H1 (cell line): ENCODE results near the gene CYP2J2. TPM values are rescaled to one million over a fixed set of nuclear protein-coding genes. Genes with fewer than 3 reads are reported as not detected.

Source experiments
- CTCF ChIA-PET: fragments of 300-600 bp; sonication (Branson Sonifier 250); formaldehyde crosslinking; loops from one replicate; lab custom pipeline; 2021; ENCODE audit not compliant: partially characterized antibody; lab: Charles Lee
- POLR2A ChIA-PET: fragments of 300-600 bp; sonication (Branson Sonifier 250); formaldehyde crosslinking; loops from one replicate; lab custom pipeline; 2021; ENCODE audit warnings: inconsistent platforms; ENCODE audit not compliant: partially characterized antibody; lab: Charles Lee
- DNase-seq, 2 experiments: peaks; one replicate each; pipeline versions ENCODE4 v3.0.0 to v3.0.0-alpha.2; 2010 to 2022; ENCODE audit warnings: low spot score in 2 of 2, low read depth in 1 of 2, mixed read lengths in 1 of 2
- FAIRE-seq: peaks from 2 replicates; lab custom pipeline; 2011; peaks lifted over from hg19 to GRCh38; lab: Jason Lieb, UNC
- H2AFZ ChIP-seq: 2 replicates; pipeline ENCODE4 v1.8.1; 2012; ENCODE audit warnings: low read length, inconsistent platforms
- H2AK5ac ChIP-seq: 2 replicates; pipeline ENCODE4 v1.6.1; 2013; ENCODE audit warnings: low read depth, low read length
- H2BK120ac ChIP-seq: replicated peaks from 2 replicates; pipeline ENCODE3; 2013; ENCODE audit warnings: low read depth, low read length, inconsistent platforms
- H2BK12ac ChIP-seq: 2 replicates; pipeline ENCODE4 v1.6.1; 2013; ENCODE audit warnings: low read depth, low read length
- H2BK15ac ChIP-seq: 2 replicates; pipeline ENCODE4 v1.6.1; 2013; ENCODE audit warnings: low read length
- H2BK20ac ChIP-seq: 2 replicates; pipeline ENCODE4 v1.6.1; 2013; ENCODE audit warnings: low read length
- H2BK5ac ChIP-seq: 2 replicates; pipeline ENCODE4 v1.6.1; 2013; ENCODE audit warnings: low read depth, low read length
- H3K14ac ChIP-seq: 2 replicates; pipeline ENCODE4 v1.6.1; 2013; ENCODE audit warnings: inconsistent platforms; ENCODE audit not compliant: insufficient read length
- H3K18ac ChIP-seq: 2 replicates; pipeline ENCODE4 v1.6.1; 2013; ENCODE audit warnings: low read length; ENCODE audit errors: extremely low read depth
- H3K23ac ChIP-seq: 2 replicates; pipeline ENCODE4 v1.6.1; 2013; ENCODE audit warnings: inconsistent platforms; ENCODE audit not compliant: insufficient read length
- H3K23me2 ChIP-seq: 2 replicates; pipeline ENCODE4 v1.6.1; 2013; ENCODE audit warnings: low read depth, low read length
- H3K27ac ChIP-seq: 2 replicates; pipeline ENCODE4 v1.6.1; 2011; ENCODE audit warnings: low read depth, low read length, inconsistent platforms
- H3K27me3 ChIP-seq, 4 experiments: replicated peaks in 1 of 4; 1 replicate in 1 of 4; 2 replicates in 3 of 4; pipeline versions ENCODE4 v1.6.1 to v1.8.1; 2011 to 2013; ENCODE audit warnings: low read length in 3 of 4, mild to moderate bottlenecking in 3 of 4, inconsistent platforms in 2 of 4, mixed read lengths in 2 of 4, moderate library complexity in 1 of 4; ENCODE audit not compliant: control insufficient read depth in 3 of 4, insufficient read depth in 3 of 4; ENCODE audit errors: extremely low read depth in 1 of 4
- H3K36me3 ChIP-seq, 4 experiments: 2 replicates each; pipeline versions ENCODE4 v1.6.1 to v1.8.1; 2011 to 2013; ENCODE audit warnings: mild to moderate bottlenecking in 4 of 4, low read length in 3 of 4, moderate library complexity in 2 of 4, control low read depth in 1 of 4, inconsistent platforms in 1 of 4; ENCODE audit not compliant: insufficient read depth in 4 of 4, control insufficient read depth in 2 of 4
- H3K4ac ChIP-seq: replicated peaks from 2 replicates; pipeline ENCODE3; 2013; ENCODE audit warnings: low read length, low read depth, mixed read lengths, inconsistent platforms; ENCODE audit not compliant: insufficient read length
- H3K4me1 ChIP-seq, 4 experiments: replicated peaks in 1 of 4; 1 replicate in 1 of 4; 2 replicates in 3 of 4; pipeline versions ENCODE4 v1.6.1 to v1.8.1; 2011 to 2013; ENCODE audit warnings: low read length in 3 of 4, inconsistent platforms in 2 of 4, mixed read lengths in 1 of 4; ENCODE audit not compliant: insufficient read depth in 4 of 4, control insufficient read depth in 3 of 4
- H3K4me2 ChIP-seq, 2 experiments: 2 replicates each; pipeline versions ENCODE4 v1.6.1 to v1.8.1; 2011 to 2013; ENCODE audit warnings: low read depth in 2 of 2, low read length in 2 of 2, control low read depth in 1 of 2, inconsistent platforms in 1 of 2, mild to moderate bottlenecking in 1 of 2; ENCODE audit not compliant: insufficient read depth in 1 of 2
- H3K4me3 ChIP-seq, 4 experiments: fragments of 200-600, 300-600 bp in 1 of 4; sonication (generic), shearing (Covaris generic), sonication (Bioruptor Twin) in 1 of 4; 2 replicates each; pipeline versions ENCODE4 v1.5.1 to v1.8.1; 2011 to 2016; ENCODE audit warnings: low read length in 4 of 4, low read depth in 3 of 4, control low read depth in 2 of 4, inconsistent platforms in 2 of 4, mild to moderate bottlenecking in 2 of 4, mixed read lengths in 1 of 4, moderate library complexity in 1 of 4; ENCODE audit not compliant: insufficient read depth in 2 of 4; ENCODE audit errors: extremely low read depth in 1 of 4
- H3K56ac ChIP-seq: replicated peaks from 2 replicates; pipeline ENCODE3; 2013; ENCODE audit warnings: low read depth, mild to moderate bottlenecking, mixed read lengths, low read length, inconsistent platforms; ENCODE audit not compliant: insufficient read length
- H3K79me1 ChIP-seq: 2 replicates; pipeline ENCODE4 v1.6.1; 2013; ENCODE audit warnings: low read depth, low read length, control low read depth
- H3K79me2 ChIP-seq, 2 experiments: 2 replicates each; pipeline versions ENCODE4 v1.6.1 to v1.8.1; 2012 to 2013; ENCODE audit warnings: low read length in 2 of 2, mild to moderate bottlenecking in 2 of 2, inconsistent platforms in 1 of 2; ENCODE audit not compliant: insufficient read depth in 2 of 2, control insufficient read depth in 1 of 2
- H3K9ac ChIP-seq, 4 experiments: replicated peaks in 1 of 4; 1 replicate in 1 of 4; 2 replicates in 3 of 4; pipeline versions ENCODE4 v1.6.1 to v1.8.1; 2011 to 2013; ENCODE audit warnings: low read depth in 3 of 4, low read length in 3 of 4, control low read depth in 2 of 4, mild to moderate bottlenecking in 2 of 4, moderate library complexity in 2 of 4, inconsistent platforms in 1 of 4; ENCODE audit errors: extremely low read depth in 1 of 4
- H3K9me3 ChIP-seq, 2 experiments: 2 replicates each; pipeline versions ENCODE4 v1.6.1 to v1.8.1; 2012 to 2013; ENCODE audit warnings: mild to moderate bottlenecking in 2 of 2, moderate library complexity in 2 of 2, control low read depth in 1 of 2, inconsistent platforms in 1 of 2, low read depth in 1 of 2, low read length in 1 of 2, mixed read lengths in 1 of 2; ENCODE audit not compliant: insufficient read depth in 2 of 2
- H4K20me1 ChIP-seq, 2 experiments: replicated peaks in 1 of 2; 2 replicates each; pipeline versions ENCODE3 to v1.8.1; 2011 to 2013; ENCODE audit warnings: inconsistent platforms in 2 of 2, low read length in 2 of 2, mild to moderate bottlenecking in 1 of 2; ENCODE audit not compliant: insufficient read depth in 2 of 2, control insufficient read depth in 1 of 2
- H4K5ac ChIP-seq: 2 replicates; pipeline ENCODE4 v1.6.1; 2013; ENCODE audit warnings: low read length, low read depth, mixed read lengths, inconsistent platforms; ENCODE audit not compliant: insufficient read length
- H4K8ac ChIP-seq: 2 replicates; pipeline ENCODE4 v1.8.0; 2013; ENCODE audit warnings: mild to moderate bottlenecking, moderate library complexity, low read length, inconsistent platforms; ENCODE audit not compliant: insufficient read depth; ENCODE audit errors: extremely low read depth
- H4K91ac ChIP-seq: replicated peaks from 2 replicates; pipeline ENCODE3; 2013; ENCODE audit warnings: low read length, mixed read lengths, inconsistent platforms; ENCODE audit not compliant: insufficient read length
- GABPA ChIP-seq: IDR thresholded peaks from 2 replicates; pipeline ENCODE4 v1.6.1; 2011; ENCODE audit warnings: mild to moderate bottlenecking, low read length, moderate library complexity, borderline replicate concordance; ENCODE audit not compliant: insufficient read depth
- POU5F1 ChIP-seq: IDR thresholded peaks from 2 replicates; pipeline ENCODE4 v1.6.1; 2011; ENCODE audit warnings: low read depth, mild to moderate bottlenecking, low read length, moderate library complexity
- SAP30 ChIP-seq: fragments of 300-600 bp; sonication (generic); IDR thresholded peaks from 2 replicates; pipeline ENCODE4 v1.7.1; 2012; ENCODE audit warnings: low read length, moderate library complexity, mild to moderate bottlenecking, inconsistent platforms; ENCODE audit not compliant: insufficient read depth, insufficient replicate concordance
- SP4 ChIP-seq: IDR thresholded peaks from 2 replicates; pipeline ENCODE4 v1.6.1; 2012; ENCODE audit warnings: low read length, inconsistent platforms
- WGBS, 2 experiments: shearing (Covaris generic) in 1 of 2; methylation state at CpG; one replicate each; pipeline versions ENCODE4 v1.1.6 to v1.1.7; 2013 to 2015; ENCODE audit warnings: low lambda C conversion rate in 2 of 2, mixed read lengths in 2 of 2, inconsistent platforms in 1 of 2, low coverage in 1 of 2, missing lambda C conversion rate in 1 of 2; ENCODE audit not compliant: insufficient replicate concordance in 2 of 2, insufficient coverage in 1 of 2, insufficient read length in 1 of 2; ENCODE audit errors: extremely low coverage in 1 of 2, missing lambda C conversion rate in 1 of 2; 5-methylcytosine and 5-hydroxymethylcytosine counted together
- polyA plus RNA-seq, 7 experiments: library from polyadenylated mRNA; depleted of rRNA in 3 of 7; stranded (reverse) in 5 of 7; unstranded in 2 of 7; fragments of >200 nt in 5 of 7; fragments of 200-250 nt in 2 of 7; gene quantifications; 1 replicate in 5 of 7; 2 replicates in 1 of 7; 4 replicates in 1 of 7; pipeline versions ENCODE4 v1.2.1 to v1.2.3, GENCODE V29; 2011 to 2013; ENCODE audit warnings: missing spikeins in 2 of 7, mixed read lengths in 2 of 7
- total RNA-seq: library from RNA; stranded (reverse); fragmentation: NEBNext Ultra II Directional; extraction: Animal tissue kit (Norgen Biotek cat#: 25700); gene quantifications from 2 replicates; pipeline ENCODE4 v1.2.1, GENCODE V29; 2021

Gene CYP2J2
- total and polyA plus RNA-seq, 2 of the 8 experiments (the other 6 are each of a cell fraction or from before 2014, with no cell fraction given): 0.59 to 2.1 TPM

GRCh38 chr1:59967141-59967697 lies 40.6 kb upstream of the CYP2J2 start:
- no peak overlapping the region for H2BK5ac ChIP-seq
- no peaks in the 10 kb centered on the region for H3K9me3 ChIP-seq
- no peak overlapping the region for H3K18ac ChIP-seq
- no peak overlapping the region for H3K9ac ChIP-seq
- no peak overlapping the region for H3K4me2 ChIP-seq
- H3K4ac ChIP-seq: no peak overlapping the region
- H3K36me3 ChIP-seq: no peaks in the 10 kb centered on the region
- no peak overlapping the region for H2BK15ac ChIP-seq
- no peaks in the 10 kb centered on the region for H3K23me2 ChIP-seq
- H2AK5ac ChIP-seq: no peak overlapping the region
- H4K5ac ChIP-seq: no peak overlapping the region
- DNase-seq (no peak), FAIRE-seq (no peak)
- ChIA-PET POLR2A (no interaction called here), CTCF (interaction anchor here (1.1 to 4.0 kb wide), 8 partner anchors 9 to 190 kb away, joined by 3 to 16 read pairs (median 8); no protein-coding TSS in a partner anchor)
- H2BK20ac ChIP-seq: no peak overlapping the region
- H3K79me2 ChIP-seq: no peaks in the 10 kb centered on the region
- H3K56ac ChIP-seq: no peak overlapping the region
- TF ChIP-seq POU5F1 (no peak), SP4 (no peak), GABPA (no peak), SAP30 (no peak)
- no peak overlapping the region for H4K8ac ChIP-seq
- peaks cover 0 to 2% (median under 1%) of the 10 kb centered on the region in 4 experiments; a peak in 3 of 7 replicates for H3K4me1 ChIP-seq
- H3K4me3 ChIP-seq: no peak overlapping the region
- H4K20me1 ChIP-seq: no peaks in the 10 kb centered on the region
- 0 out of 2 replicates have a peak overlapping the region, but pooled peaks have one; percentile 4 for H2AFZ ChIP-seq
- H3K79me1 ChIP-seq: no peaks in the 10 kb centered on the region
- no peak overlapping the region for H3K14ac ChIP-seq
- no peaks in the 10 kb centered on the region for H3K27me3 ChIP-seq
- no peak overlapping the region for H2BK120ac ChIP-seq
- 86% methylated on average over 6 of the region's 6 CpGs; no CpG with 5 or more reads in 1 of the 2 experiments for WGBS, 2 experiments
- no peak overlapping the region for H3K27ac ChIP-seq
- H3K23ac ChIP-seq: no peak overlapping the region
- H2BK12ac ChIP-seq: no peak overlapping the region
- no peak overlapping the region for H4K91ac ChIP-seq
